WTC11 (cell line): ENCODE measurements around the gene GDF3. TPM values are rescaled to one million over a fixed set of nuclear protein-coding genes. Genes with fewer than 3 reads are reported as not detected.

ENCODE experiments used
- ATAC-seq: fragments of 200-7000 bp; cut with Tn5 transposase; 2 replicates; pipeline ENCODE4 v1.10.0; 2021; ENCODE audit warnings: mild to moderate bottlenecking, moderate library complexity
- CTCF ChIA-PET: fragments of 300-600 bp; sonication (Branson Sonifier 250); formaldehyde crosslinking; loops from one replicate; lab custom pipeline; 2021; ENCODE audit warnings: antibody characterized with exemption; lab: Charles Lee
- POLR2A ChIA-PET: fragments of 350-600 bp; sonication (Branson Sonifier 250); formaldehyde crosslinking; loops from one replicate; lab custom pipeline; 2021; ENCODE audit warnings: antibody characterized with exemption; lab: Charles Lee
- DNase-seq: peaks from one replicate; pipeline ENCODE4 v3.0.0; 2021; ENCODE audit warnings: low spot score
- H3K27ac Mint-ChIP-seq: 2 replicates; pipeline ENCODE4 v1.8.0; 2021; ENCODE audit warnings: mixed read lengths
- H3K27me3 Mint-ChIP-seq: 2 replicates; pipeline ENCODE4 v1.8.0; 2021; ENCODE audit warnings: low read depth, mild to moderate bottlenecking, moderate library complexity, mixed read lengths
- H3K36me3 Mint-ChIP-seq: 2 replicates; pipeline ENCODE4 v1.8.0; 2021; ENCODE audit warnings: mixed read lengths
- H3K4me1 Mint-ChIP-seq: 2 replicates; pipeline ENCODE4 v1.8.0; 2022; ENCODE audit warnings: mixed read lengths
- H3K4me3 Mint-ChIP-seq: 2 replicates; pipeline ENCODE4 v1.8.0; 2021; ENCODE audit warnings: mild to moderate bottlenecking, moderate library complexity, mixed read lengths
- H3K9me3 Mint-ChIP-seq: 2 replicates; pipeline ENCODE4 v1.8.0; 2021; ENCODE audit warnings: mixed read lengths
- ERG ChIP-seq: fragments of 250-450 bp; sonication (Bioruptor Pico); IDR thresholded peaks from 2 replicates; pipeline ENCODE4 v1.8.0; 2021; ENCODE audit warnings: mild to moderate bottlenecking
- FOXP1 ChIP-seq: sonication (generic); formaldehyde crosslinking; IDR thresholded peaks from 2 replicates; pipeline ENCODE4 v1.8.0; 2022; ENCODE audit warnings: missing genetic modification reagents, mild to moderate bottlenecking, moderate library complexity, borderline replicate concordance
- IRF2 ChIP-seq: sonication (generic); formaldehyde crosslinking; IDR thresholded peaks from 2 replicates; pipeline ENCODE4 v1.8.0; 2022; ENCODE audit warnings: low read depth, missing genetic modification reagents, borderline replicate concordance
- KAT7 ChIP-seq: sonication (generic); formaldehyde crosslinking; IDR thresholded peaks from 2 replicates; pipeline ENCODE4 v1.8.1; 2023; ENCODE audit warnings: missing genetic modification reagents, mild to moderate bottlenecking, borderline replicate concordance
- NR2C2 ChIP-seq: sonication (generic); formaldehyde crosslinking; IDR thresholded peaks from 2 replicates; pipeline ENCODE4 v1.8.0; 2022; ENCODE audit warnings: mild to moderate bottlenecking, missing genetic modification reagents
- NR3C1 ChIP-seq: sonication (generic); formaldehyde crosslinking; conservative IDR thresholded peaks from 2 replicates; pipeline ENCODE4 v1.8.1; 2023; ENCODE audit warnings: low read depth, mild to moderate bottlenecking, missing genetic modification reagents
- PRDM15 ChIP-seq: sonication (generic); formaldehyde crosslinking; IDR thresholded peaks from 2 replicates; pipeline ENCODE4 v1.8.0; 2022; ENCODE audit warnings: missing genetic modification reagents
- PREB ChIP-seq: sonication (generic); formaldehyde crosslinking; IDR thresholded peaks from 2 replicates; pipeline ENCODE4 v1.8.1; 2022; ENCODE audit warnings: mild to moderate bottlenecking, missing genetic modification reagents, moderate library complexity, borderline replicate concordance
- SMAD4 ChIP-seq: sonication (generic); formaldehyde crosslinking; IDR thresholded peaks from 2 replicates; pipeline ENCODE4 v1.8.0; 2022; ENCODE audit warnings: mild to moderate bottlenecking, missing genetic modification reagents
- TEAD1 ChIP-seq: sonication (generic); formaldehyde crosslinking; IDR thresholded peaks from 2 replicates; pipeline ENCODE4 v1.8.0; 2022; ENCODE audit warnings: mild to moderate bottlenecking, missing genetic modification reagents
- ZMAT4 ChIP-seq: fragments of 250-450 bp; sonication (Bioruptor Pico); IDR thresholded peaks from 2 replicates; pipeline ENCODE4 v1.9.0; 2021; ENCODE audit warnings: mild to moderate bottlenecking
- ZNF425 ChIP-seq: fragments of 250-450 bp; sonication (Bioruptor Pico); conservative IDR thresholded peaks from 2 replicates; pipeline ENCODE4 v1.9.0; 2021; ENCODE audit warnings: mild to moderate bottlenecking
- ZNF671 ChIP-seq: fragments of 250-450 bp; sonication (Bioruptor Pico); IDR thresholded peaks from 2 replicates; pipeline ENCODE4 v1.8.0; 2021; ENCODE audit warnings: mild to moderate bottlenecking
- total RNA-seq: library from RNA; stranded (reverse); gene quantifications from 3 replicates; pipeline ENCODE4 v1.2.3, GENCODE V29; 2021
- TF ChIP-seq, protein P1 (sequence below): sonication (generic); formaldehyde crosslinking; IDR thresholded peaks from 2 replicates; pipeline ENCODE4 v1.8.0; 2023; ENCODE audit warnings: missing genetic modification reagents, mild to moderate bottlenecking, borderline replicate concordance

GDF3 gene
- total RNA-seq, 1 experiment from 2014 or later, result 42.0 TPM

- peaks cover 47% of the 10 kb centered on the region for H3K4me1 Mint-ChIP-seq
- H3K27me3 Mint-ChIP-seq, result no peaks in the 10 kb centered on the region
- peaks cover 7% of the 10 kb centered on the region; the same call in 1 of the 2 replicates for H3K36me3 Mint-ChIP-seq
- peak overlapping the region; percentile 94 for H3K27ac Mint-ChIP-seq
- no peaks in the 10 kb centered on the region for H3K9me3 Mint-ChIP-seq
- ChIA-PET CTCF (interaction anchor here (0.7 to 2.0 kb wide), 6 partner anchors 17 to 111 kb away, joined by 3 to 10 read pairs (median 4); partner anchors contain the start of gene NANOG), POLR2A (no interaction called here)
- peak overlapping the region; percentile 40 for H3K4me3 Mint-ChIP-seq
- no peak for TF ChIP-seq IRF2 (CRISPR knock-in tag)
- no peak for TF ChIP-seq KAT7 (CRISPR knock-in tag)
- no peak for TF ChIP-seq ZNF425 (CRISPR knock-in tag)
- TF ChIP-seq ZMAT4 (CRISPR knock-in tag), result no peak
- no peak for TF ChIP-seq ZNF671 (CRISPR knock-in tag)
- no peak for TF ChIP-seq PREB
- TF ChIP-seq NR2C2, result no peak
- no peak for TF ChIP-seq FOXP1 (CRISPR knock-in tag)
- no peak for TF ChIP-seq ERG (CRISPR knock-in tag)
- no peak for TF ChIP-seq SMAD4 (CRISPR knock-in tag)
- TF ChIP-seq, protein P1, sequence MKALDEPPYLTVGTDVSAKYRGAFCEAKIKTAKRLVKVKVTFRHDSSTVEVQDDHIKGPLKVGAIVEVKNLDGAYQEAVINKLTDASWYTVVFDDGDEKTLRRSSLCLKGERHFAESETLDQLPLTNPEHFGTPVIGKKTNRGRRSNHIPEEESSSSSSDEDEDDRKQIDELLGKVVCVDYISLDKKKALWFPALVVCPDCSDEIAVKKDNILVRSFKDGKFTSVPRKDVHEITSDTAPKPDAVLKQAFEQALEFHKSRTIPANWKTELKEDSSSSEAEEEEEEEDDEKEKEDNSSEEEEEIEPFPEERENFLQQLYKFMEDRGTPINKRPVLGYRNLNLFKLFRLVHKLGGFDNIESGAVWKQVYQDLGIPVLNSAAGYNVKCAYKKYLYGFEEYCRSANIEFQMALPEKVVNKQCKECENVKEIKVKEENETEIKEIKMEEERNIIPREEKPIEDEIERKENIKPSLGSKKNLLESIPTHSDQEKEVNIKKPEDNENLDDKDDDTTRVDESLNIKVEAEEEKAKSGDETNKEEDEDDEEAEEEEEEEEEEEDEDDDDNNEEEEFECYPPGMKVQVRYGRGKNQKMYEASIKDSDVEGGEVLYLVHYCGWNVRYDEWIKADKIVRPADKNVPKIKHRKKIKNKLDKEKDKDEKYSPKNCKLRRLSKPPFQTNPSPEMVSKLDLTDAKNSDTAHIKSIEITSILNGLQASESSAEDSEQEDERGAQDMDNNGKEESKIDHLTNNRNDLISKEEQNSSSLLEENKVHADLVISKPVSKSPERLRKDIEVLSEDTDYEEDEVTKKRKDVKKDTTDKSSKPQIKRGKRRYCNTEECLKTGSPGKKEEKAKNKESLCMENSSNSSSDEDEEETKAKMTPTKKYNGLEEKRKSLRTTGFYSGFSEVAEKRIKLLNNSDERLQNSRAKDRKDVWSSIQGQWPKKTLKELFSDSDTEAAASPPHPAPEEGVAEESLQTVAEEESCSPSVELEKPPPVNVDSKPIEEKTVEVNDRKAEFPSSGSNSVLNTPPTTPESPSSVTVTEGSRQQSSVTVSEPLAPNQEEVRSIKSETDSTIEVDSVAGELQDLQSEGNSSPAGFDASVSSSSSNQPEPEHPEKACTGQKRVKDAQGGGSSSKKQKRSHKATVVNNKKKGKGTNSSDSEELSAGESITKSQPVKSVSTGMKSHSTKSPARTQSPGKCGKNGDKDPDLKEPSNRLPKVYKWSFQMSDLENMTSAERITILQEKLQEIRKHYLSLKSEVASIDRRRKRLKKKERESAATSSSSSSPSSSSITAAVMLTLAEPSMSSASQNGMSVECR (CRISPR knock-in tag), result no peak
- no peak for TF ChIP-seq NR3C1 (CRISPR knock-in tag)
- TF ChIP-seq PRDM15 (CRISPR knock-in tag), result no peak
- no peak for TF ChIP-seq TEAD1 (CRISPR knock-in tag)
- no peak for DNase-seq
- peak; percentile 26 for ATAC-seq
These were observed 376 bp downstream of the GDF3 start for GRCh38 chr12:7695237-7695560.
